ENCODE data around the gene RTN4R.

RTN4R gene

DNA sequence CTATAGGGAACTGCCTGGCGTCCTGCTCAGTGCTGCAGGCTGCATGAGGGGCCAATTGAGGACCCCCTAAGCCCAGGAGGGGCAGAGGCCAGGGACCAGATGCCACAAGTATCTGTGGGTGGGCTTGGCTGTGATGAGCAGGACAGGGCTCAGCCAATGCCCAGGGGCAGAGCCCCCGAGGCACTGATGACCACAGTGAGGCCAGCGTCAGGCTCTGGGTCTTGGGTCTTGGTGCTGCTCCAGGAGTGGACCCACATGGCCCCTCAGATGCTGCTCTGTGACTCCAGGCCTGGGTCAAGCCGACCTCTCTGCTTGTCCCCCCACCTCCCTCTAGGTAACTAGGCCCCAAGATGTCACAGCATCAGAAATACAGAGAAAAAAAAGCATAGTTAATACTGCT lies 50.6 kb downstream of the RTN4R start:
- TF ChIP-seq, protein P1, sequence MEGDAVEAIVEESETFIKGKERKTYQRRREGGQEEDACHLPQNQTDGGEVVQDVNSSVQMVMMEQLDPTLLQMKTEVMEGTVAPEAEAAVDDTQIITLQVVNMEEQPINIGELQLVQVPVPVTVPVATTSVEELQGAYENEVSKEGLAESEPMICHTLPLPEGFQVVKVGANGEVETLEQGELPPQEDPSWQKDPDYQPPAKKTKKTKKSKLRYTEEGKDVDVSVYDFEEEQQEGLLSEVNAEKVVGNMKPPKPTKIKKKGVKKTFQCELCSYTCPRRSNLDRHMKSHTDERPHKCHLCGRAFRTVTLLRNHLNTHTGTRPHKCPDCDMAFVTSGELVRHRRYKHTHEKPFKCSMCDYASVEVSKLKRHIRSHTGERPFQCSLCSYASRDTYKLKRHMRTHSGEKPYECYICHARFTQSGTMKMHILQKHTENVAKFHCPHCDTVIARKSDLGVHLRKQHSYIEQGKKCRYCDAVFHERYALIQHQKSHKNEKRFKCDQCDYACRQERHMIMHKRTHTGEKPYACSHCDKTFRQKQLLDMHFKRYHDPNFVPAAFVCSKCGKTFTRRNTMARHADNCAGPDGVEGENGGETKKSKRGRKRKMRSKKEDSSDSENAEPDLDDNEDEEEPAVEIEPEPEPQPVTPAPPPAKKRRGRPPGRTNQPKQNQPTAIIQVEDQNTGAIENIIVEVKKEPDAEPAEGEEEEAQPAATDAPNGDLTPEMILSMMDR (conservative IDR thresholded peaks at IDR 0.05; ENCODE audit: low read depth, low read length) = no peak
- no peak overlapping the region for H3K4me3 ChIP-seq (ENCODE audit: low read length)
- no peak for DNase-seq (ENCODE audit: low read depth)

DNA sequence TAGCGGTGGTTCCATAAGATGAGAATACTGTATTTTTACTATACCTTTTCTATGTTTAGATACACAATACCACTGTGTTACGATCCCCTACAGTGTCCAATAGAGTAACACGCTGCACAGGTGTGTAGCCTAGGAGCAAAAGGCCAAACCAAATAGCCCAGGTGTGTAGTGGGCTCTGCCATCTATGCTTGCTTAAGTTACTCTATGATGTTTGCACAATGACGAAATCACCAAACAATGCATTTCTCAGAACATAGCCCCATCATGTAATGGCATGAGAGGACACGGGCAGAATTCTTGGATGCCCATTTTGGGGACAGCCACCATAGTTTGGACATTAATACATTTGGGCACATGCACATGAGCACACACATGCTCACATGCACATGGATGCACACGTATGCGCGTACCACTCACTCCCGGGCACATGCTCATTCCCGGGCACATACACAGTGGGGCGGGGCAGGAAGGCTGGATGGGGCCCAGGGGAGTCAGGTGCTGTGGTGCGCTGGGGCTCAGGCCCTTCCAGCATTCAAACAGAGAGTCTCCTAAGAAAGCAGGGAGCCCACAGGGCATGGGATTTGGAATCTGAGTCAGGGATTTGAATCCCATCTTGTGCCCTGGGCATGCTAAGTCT lies 51.1 kb downstream of the RTN4R start:
- TF ChIP-seq, protein P1 (conservative IDR thresholded peaks at IDR 0.05; ENCODE audit: low read depth, low read length) = no peak
- no peak overlapping the region for H3K4me3 ChIP-seq (ENCODE audit: low read length)

DNA sequence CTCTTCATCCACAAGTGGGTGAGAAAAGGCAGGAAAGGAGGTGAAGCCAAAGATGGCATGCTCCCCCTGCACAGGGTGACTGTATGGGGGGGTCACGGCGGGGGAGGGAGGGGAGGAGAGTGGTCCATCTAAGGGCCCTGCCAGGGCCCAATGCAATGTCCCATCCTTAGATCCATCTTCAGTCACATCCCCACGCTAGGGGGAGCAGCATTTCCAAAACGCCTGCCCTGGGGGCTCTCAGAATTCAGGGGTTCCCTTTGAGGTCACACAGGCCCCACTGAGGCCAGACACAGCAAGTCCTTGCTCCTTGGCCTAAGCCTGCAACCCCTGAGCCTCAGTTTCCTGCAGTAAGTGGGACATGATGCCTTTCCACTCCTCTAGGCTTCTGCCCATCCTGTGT lies 52.4 kb downstream of the RTN4R start:
- no peak for DNase-seq (ENCODE audit: low read depth)
- TF ChIP-seq, protein P1 (conservative IDR thresholded peaks at IDR 0.05; ENCODE audit: low read depth, low read length) = no peak
- no peak overlapping the region for H3K4me3 ChIP-seq (ENCODE audit: low read length)

More for the DNA sequence above, 51.1 kb downstream of the RTN4R start:
- no peak for DNase-seq (ENCODE audit: low read depth)

DNA sequence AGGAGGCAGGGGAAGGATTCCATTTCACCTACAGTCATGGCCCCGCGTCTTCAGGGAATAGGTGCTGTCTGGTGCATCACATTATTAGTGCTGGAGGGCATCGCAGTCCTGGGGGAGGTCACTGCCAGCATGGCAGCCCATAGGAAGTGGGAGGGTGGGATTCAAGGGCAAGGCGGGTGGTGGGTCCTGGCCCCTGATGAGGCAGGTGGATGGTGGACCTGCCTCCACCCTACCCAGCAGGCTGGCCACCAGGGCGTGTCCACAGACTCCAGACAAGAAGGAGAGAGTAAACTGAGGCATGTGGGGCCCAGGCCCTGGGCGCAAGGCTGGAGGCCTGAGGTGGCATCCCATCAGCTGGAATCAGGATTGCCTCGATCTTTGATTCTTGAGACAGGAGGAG lies 53.3 kb downstream of the RTN4R start:
- TF ChIP-seq, protein P1 (conservative IDR thresholded peaks at IDR 0.05; ENCODE audit: low read depth, low read length) = no peak
- no peak overlapping the region for H3K4me3 ChIP-seq (ENCODE audit: low read length)
- no peak for DNase-seq (ENCODE audit: low read depth)

DNA sequence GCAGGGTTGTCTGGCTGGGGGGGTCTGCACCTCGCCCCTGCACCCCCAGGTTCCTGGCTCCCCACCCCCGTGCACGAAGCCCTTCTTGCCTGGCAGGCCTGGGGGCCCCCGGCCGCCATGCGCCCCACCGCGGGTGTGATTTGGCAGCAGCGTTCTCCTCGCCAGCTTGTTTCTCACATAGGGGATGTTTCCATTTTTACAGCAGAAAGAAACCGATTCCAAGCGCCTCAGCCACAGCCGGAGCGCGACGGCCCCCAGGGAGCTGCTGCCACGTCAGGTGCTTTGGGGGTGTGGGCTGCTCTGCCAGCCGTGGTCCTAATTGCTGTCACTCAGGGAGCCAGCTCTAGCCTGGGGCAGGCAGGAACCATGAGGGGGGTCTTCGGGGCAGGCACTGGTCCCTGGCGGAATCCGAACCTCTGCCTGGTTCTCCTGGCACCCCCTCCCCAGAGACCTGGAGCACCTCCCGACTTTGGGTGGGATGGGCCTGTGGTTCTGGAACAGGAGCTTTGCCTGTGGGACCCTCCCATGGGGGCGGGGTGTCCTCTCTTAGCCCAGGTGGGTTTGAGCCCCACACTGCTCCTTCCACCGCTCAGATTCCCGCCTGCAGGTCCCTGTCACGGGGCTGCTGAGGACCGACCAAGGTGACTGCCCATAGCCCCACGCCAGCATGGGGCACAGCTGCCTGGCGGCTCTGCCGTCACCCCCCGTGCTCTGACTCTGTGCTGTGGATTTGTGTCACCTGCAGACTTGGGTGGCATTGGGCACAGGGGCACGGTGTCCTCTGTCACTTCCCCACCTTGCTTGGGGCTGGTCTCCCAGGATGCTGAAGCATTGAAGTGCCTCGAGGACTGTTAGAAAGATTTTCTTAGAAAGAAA lies 54.0 kb downstream of the RTN4R start:
- TF ChIP-seq, protein P1 (conservative IDR thresholded peaks at IDR 0.05; ENCODE audit: low read depth, low read length) = no peak
- no peak for DNase-seq (ENCODE audit: low read depth)
- no peak overlapping the region for H3K4me3 ChIP-seq (ENCODE audit: low read length)

DNA sequence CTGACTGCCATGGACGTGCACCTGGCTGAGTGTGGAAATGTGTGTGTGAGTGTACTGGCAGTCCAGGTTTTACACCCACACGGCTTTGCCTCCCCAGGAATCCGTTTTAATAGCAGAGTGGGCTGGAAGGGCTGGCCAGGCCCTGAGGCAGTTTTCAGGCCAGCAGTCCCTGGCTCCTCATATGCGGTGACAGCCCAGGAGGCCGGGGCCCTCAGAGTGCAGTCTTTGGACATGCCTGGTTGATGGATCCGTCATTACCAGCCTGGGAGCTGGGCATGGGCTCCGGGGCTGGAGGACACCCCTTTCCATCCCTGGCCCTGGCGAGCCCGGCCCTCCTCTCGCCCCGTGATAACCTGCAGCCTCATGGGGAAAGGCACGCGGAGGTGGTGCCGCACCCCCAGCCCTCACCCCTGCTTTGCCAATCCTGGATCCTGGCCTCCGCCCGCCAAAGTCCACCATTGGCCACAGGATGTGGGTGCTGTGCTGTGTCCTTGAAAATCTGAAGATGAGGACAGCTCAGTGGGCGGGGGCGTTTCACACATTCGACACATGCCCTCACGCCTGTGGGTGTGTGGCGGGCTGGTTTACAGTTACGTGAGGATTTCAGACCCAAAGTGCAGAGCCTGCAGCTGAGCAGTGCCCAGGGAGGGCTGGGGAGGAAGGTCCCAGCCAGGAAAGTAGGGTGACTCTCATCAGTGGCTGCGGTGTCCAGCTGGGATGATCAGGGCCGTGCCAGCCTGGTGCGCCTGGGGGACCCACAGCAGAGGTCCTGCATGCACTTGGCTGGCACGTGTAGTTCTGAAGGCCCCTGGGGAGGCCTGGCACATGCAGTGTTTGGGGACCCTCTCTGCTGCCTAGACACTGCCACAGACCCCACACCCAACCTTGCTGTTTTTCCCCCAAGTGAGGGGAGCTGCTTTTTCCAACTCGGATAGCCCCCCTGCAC lies 55.1 kb downstream of the RTN4R start:
- H3K4me3 ChIP-seq (ENCODE audit: low read length) = no peak overlapping the region
- DNase-seq (ENCODE audit: low read depth) = no peak
- TF ChIP-seq, protein P1 (conservative IDR thresholded peaks at IDR 0.05; ENCODE audit: low read depth, low read length) = no peak
